GM12801 (cell line): ENCODE data around the gene PRSS12.

Experiments
- CTCF ChIP-seq: IDR thresholded peaks from one replicate; pipeline ENCODE4 v1.5.1; 2011; ENCODE audit warnings: control low read depth; ENCODE audit not compliant: insufficient read length; ENCODE audit errors: extremely low read depth

Gene PRSS12

GRCh38 chr4:118331352-118331751 is 21.5 kb downstream of the PRSS12 start:
- TF ChIP-seq CTCF: no peak

- TF ChIP-seq CTCF: no peak
Observed at GRCh38 chr4:118329849-118330248, 23.0 kb downstream of the PRSS12 start.

- TF ChIP-seq CTCF: no peak
Observed at GRCh38 chr4:118327554-118328241, 25.1 kb downstream of the PRSS12 start.

GRCh38 chr4:118326585-118326984 is 26.2 kb downstream of the PRSS12 start:
- TF ChIP-seq CTCF: no peak

- TF ChIP-seq CTCF: no peak
Observed at GRCh38 chr4:118325431-118325830, 27.4 kb downstream of the PRSS12 start.

- TF ChIP-seq CTCF: no peak
Observed at GRCh38 chr4:118322831-118323502, 29.8 kb downstream of the PRSS12 start.

- no peak for TF ChIP-seq CTCF
Observed at GRCh38 chr4:118318931-118319330, 33.9 kb downstream of the PRSS12 start.
